HG03342 (cell line): Measurements from ENCODE around the gene PKNOX2.

Experiments
- ATAC-seq: cut with Tn5 transposase; IDR thresholded peaks from one replicate; pipeline ENCODE4 v1.9.1; 2021; ENCODE audit warnings: mild to moderate bottlenecking, moderate library complexity; ENCODE audit not compliant: unreplicated experiment

PKNOX2 gene

DNA sequence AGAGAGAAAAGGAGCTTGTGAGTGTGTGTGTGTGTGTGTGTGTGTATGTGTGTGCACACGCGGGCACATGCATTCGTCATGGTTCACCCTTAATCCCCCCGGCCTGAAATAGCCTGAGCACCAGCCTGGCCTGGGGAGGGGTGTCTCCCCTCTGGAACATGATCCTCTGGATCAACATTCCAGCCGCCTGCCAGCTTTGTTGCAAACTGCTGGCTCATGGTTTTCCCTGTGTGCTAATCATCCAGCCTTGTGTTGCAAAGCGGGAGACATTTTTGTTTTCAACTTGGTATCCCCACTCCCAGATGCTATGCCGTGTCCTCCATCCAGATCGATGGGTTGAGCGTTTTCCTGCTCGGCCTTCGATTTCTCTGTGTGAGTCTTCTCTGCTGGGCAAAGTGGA lies 237.2 kb downstream of the PKNOX2 start:
- no peak for ATAC-seq

DNA sequence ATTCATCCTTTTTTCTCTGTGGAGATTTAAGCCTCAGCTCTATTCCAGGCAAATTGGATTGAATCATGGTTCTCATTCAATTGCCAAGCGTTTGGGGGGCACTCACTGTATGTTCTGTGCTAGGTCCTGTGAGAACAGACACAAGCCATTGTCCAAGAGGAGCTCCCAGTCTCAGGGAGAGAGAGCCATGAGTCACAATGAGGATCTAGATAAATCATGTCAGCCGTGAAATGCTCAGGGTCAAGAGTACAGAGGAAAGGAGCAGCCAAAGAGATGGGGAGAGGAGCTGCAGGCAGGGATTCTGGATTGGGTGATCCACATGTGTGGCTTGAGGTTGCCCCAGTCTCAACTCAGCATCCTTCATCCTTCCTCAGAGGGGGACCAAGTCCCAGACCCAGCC lies 237.9 kb downstream of the PKNOX2 start:
- no peak for ATAC-seq

DNA sequence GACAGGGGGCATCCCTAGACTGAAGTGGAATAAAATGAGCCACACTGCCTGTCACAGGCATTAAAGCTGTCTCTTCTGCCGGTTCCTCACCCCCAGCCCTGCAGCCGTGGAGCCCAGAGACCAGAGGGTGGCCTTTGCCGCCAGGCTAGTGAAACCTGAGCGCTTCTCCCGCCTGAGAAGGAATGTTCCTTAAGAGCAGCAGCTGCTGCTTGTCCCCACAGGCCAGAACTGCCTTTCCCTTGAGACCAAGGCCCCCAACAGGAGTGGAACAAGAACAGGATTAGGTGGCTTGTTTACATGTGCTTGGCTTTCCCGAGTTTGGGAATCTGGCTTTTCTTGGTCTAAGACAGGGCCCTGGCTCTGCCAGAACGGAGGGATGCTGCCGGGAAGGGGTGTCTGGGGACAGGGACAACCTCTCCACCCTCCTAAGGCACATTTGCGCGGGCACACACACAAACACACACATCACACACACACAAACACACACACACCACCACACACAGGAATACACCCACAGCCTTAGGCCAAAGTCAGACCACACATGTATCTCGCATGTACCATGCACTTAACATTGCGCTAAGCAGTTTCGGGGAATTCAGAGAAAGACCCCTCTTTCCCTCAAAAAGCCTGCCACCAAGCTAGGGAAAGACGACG lies 239.7 kb downstream of the PKNOX2 start:
- ATAC-seq, result no peak

DNA sequence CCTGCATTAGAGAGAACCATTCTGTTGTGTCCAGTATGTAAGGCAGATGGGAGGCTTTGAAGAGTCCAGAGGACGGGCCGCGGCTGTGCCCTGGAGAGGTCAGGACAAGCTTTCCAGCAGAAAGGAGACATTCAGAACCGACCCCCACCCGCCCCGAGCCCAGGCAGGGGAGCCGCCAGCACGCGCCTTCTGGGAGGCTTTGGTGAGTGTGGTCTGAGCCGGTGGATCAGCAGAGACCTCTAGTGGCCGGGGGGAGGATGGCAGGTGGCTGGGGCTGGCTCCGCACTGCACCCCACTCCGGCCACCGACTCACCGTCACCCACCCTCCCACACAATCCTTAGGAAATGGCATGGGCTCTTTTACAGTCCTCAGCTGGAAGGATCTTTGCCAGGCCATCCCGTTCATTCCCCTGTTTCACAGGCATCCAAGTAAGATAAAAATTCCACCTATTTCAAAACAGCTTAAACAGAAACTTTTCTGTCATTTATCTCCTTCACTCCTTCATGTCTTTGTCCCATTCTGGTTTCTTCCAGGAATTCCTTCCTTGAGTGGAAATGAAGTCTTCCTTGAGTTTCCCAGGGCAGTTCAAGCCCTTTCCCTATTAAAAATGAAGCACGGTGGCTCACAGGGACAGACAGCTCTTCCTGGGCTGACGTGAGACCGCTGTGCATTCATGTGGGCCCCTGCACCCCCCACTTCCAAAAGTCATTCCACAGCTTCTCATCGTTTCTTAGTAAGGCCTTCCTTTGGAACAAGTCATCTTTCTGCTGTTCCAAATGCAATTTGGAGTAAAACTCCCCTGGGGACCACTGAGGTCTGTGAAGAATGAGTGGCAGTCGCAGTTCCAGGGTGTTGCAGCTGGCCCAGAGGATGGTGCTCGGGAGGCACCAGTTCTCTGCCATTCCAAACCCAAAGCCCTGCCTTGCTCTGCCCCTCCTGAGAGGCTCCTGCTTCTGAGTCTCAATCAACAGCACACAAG lies 240.6 kb downstream of the PKNOX2 start:
- ATAC-seq, result peak; percentile 91

DNA sequence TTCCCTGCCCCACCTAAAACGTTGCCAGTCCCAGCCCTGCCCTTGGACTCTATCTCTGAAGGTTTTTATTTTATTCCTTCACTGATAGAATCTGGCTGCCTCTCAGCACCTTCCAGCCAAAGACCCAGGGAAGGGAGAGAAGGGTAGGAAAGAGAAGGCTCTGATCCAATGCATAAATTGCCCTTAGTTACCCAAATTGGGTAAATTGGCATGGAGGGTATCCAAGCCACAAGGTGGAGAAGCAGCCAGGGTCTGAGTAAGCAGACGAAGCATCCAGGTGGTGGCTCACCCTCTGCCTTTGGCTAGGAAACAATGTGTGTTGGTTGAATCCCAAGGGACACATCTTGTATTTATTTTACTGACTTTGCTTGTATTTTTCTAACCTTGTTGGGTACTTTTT lies 242.5 kb downstream of the PKNOX2 start:
- no peak for ATAC-seq

DNA sequence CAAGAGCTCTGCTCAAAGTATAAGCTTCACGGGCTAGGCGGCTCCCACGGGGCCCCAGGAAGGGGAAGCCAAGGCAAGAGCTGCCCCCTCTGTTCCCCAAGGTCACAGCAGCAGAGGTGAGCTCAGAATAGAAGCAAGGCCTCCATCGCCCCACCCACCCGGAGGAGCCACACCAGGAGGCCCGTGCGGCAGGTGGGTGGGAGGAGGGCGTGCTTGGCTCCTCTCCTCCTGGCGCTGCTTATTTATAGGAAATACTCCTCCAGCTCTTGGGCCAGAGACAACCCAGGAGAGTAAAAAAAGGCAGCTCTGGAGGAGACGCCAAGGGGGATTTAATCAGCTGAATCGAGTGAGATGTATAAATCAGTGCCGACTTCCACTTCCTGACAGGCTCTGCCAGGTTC lies 243.8 kb downstream of the PKNOX2 start:
- no peak for ATAC-seq

DNA sequence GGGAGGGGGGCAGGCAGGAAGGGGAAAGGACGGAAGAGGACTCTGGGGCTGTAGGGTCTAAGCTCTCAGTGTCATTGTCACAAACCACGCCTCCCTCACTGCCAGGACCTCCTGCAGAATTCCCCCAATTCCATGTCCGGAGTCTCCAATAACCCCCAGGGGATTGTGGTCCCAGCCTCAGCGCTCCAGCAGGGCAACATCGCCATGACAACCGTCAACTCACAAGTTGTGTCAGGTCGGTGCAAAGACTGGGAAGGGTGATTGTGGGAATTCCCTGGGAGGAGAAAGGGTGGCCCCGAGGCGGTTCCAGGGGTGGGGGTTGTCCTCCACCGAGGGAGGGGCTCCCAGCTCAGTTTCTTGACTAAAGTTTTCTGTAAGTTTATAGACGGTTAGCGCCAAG lies 245.5 kb downstream of the PKNOX2 start:
- ATAC-seq, result no peak

DNA sequence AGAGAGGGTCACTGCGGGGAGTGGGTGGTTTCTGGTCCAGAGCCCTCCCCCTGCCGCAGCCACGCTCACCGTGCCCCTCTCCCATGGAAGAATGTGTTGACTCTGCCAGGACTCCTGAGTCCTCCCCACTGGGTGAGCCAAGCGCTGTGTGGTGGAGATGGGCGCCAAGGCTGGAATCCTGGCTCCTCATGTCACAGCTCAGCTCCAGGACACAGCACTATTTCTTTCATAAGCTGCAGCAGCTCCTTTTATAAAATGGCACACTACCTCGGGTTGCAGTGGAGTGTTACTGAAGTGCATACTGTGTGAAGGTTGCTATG lies 247.6 kb downstream of the PKNOX2 start:
- ATAC-seq, result no peak

DNA sequence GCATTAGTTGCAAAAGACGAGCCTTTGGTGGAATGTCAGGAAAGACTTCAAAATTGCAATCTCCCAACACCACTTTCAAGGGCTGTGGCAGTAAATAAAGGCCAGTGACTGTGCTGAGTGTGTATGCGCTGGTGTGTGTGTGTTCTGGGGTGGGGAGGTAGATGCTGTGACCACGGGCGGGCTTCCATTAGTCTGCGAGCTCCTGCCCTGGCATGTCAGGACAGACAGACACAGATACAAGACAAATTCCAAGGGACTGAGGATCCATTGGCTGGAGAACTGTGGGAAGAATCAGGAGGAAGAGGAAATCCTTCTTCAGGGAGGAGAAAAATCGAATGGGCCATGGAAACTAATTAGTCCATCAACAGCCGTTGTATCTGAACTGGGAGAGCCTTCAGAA lies 248.0 kb downstream of the PKNOX2 start:
- ATAC-seq, result no peak

DNA sequence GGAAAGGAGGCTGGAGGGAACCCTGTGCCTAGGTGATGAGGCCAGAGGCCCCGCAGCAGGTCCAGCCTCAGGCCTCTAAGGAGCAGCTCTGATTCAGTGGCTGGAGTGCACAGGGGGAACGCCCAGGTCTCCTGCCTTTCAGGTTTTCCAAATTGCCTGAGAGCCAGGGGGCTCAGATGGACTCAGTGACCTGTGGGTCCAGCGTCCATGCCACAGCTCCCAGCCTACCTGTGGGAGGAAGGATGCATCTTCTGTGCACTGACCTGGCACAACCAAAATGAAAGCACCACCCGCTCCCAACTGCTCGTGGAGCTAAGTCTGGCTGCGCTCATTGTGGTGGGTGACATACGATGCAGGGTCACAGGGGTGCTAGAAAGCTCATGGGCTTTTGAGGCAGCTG lies 248.7 kb downstream of the PKNOX2 start:
- no peak for ATAC-seq

DNA sequence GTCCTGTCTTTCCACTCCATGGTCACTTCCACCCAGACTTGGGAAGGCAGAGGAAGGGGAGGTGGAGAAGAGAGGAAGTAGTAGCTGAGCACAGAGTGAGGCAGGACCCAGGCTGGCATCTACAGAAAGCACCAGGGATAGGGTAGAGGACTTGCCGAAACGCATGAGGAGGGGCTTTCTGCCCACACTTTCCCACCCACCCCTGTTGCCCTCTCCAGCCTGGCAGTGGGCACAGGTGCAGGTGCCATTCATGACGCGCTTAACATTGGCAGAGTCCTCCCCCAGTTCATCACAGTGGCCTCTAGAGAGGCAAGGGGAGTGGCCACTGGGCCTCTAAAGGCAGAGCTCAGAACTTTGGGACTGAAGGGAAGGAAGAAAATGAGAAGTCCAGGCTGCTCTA lies 249.6 kb downstream of the PKNOX2 start:
- ATAC-seq, result no peak

DNA sequence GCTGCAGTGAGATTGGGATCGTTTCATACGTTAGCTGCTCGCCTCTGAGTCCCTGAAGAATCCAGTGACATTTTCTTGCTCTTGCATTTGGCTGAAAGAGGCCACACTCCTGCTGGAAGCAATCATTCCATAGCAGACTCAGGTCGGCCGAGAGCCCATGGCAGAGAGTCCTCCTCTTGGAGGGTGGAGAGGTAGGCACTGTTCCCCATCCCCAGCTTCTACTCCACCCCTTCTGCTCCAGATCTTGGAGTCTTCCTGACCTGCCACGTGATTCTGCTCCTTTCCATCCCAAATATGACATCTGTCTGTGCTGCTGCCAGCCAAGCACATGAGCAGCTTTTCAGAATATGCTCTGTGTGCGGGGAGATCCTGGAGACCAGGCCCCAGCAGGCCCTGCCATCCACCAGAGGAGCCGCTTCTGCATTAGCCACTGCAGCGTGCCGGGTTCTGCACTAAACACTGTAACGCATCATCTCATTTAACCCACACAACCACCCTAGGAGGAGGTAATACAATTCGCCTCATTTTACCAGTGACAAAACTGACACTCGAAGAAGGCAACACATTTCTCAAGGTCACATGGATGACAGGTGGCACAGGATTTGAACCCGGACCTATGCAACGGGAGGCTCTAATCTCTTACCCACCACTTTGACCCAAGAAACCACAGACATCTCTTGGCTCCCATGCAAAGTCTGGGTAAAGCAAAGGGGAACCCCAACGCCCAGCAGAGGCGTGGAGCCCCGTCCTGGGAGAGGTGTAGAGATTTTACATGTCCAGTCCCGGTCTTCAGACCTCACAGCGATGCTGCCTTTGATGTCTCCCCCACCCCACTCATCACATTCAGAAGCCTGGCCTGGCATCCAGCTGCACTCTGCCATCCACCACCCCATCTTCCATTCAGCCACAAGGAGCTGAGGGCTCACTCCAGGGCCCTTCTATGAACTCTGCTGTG lies 252.7 kb downstream of the PKNOX2 start:
- ATAC-seq, result no peak

DNA sequence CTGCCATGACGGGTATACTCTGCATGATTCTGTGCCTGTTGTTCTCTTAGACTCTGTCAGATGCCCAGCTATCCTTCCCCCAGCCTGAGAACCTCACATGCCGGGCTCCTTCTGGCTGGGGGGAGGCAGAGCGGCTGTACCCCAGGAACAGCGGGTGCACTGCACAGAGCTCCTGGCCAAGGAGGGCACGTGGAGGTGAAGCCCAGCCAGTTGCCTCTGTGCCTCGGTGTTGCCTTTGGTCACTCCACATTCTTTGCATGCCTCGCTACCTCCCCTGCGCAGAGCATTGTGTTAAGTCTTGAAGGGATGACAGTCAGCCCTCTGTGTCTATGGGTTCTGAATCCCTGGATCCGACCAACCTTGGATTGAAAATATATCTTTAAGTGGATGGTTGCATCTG lies 253.8 kb downstream of the PKNOX2 start:
- ATAC-seq, result no peak

DNA sequence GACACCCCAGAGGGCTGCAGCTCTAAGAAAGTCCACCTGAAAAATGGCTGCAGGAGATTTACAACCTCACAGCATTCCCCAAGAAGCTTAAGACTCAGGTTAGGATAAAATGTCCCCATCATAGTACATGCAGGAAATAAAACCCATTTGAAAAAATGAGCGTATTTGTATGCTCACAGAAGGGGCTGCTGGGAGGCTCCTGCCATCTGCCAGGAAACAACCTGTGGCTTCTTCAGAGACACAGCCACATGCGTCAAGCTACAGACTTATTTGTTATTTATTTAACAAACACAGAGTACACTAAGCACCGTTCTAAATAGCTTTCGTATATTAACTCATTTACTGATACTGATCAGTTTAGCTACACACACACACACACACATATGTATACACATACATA lies 258.1 kb downstream of the PKNOX2 start:
- no peak for ATAC-seq

DNA sequence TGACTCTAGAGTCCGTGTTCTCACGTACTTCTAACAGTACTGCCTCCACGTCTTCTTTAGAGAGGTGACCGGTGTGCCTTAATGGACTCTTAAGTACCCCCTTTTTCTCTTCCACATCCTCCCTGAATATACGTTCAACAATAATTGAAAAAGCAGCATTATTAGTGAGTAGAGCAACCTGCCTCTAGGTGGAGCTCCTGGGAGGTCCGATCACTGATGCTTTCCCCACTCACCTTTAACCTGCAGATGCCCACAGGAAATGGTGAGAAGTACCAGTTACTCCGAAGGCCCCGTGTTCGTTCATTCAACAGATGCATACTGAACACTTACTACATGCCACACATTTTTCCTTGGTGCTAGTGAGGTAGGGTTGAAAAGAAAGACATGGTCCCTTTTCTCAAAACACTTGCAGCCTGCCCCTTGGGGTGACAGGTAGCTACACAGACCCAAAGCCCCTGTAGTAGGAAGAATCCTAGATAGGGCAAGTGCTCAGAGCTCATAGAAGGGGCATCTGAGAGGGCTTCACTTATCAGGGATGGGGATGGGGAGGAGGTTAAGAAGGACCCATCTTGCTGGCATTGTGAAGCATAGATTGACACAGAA lies 258.8 kb downstream of the PKNOX2 start:
- no peak for ATAC-seq

DNA sequence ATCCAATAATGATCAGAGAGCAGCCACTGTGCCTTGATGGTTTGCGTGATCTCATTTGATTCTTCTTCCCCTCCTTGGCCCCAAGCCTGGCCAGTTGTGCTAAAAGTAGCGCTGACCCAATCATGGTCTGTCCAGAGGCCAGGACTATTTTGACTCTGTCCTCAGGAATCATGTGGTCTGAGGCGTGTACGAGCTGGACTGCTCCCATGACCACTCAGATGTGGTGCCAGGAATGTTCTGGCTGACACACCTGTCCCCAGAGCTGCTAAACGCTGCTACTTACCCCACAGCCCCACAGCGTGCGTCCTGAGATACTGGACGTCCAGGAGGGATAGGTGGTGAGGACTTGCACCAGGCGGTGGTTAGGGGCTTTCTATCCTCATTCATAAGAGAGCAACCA lies 261.1 kb downstream of the PKNOX2 start:
- no peak for ATAC-seq

DNA sequence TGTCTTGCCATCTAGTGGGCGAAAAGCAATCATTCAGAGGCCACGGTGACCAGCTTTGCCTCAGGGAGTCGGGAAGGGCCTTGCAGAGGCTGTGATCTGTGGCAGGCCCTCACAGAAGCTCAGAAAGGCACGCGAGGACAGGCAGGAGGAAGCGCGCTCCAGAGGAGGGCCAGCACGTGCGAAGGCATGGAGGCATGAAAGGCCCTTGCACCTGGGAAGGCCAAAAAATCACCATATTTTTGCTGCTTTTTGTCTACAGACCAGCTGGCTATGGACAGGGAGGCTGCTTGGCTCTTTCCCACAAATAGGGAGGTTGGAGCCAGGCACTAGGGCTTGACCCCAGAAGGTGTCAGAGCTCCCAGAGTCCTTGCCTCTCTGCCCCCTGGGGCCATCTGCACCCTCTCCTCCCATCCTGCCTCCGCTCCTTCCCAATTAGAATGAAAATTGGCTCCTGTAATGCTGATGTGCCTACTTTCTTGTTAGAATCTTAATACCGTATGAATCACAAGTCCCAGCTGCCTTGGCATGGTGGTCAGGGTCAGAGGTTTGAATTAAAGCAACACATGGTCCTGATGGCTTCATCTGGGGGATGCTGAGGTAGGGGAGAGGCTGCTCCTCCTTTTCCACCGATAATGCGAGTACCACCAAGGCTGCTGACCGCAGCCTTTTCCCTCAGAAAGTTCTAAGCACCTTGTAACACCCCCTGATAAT lies 262.4 kb downstream of the PKNOX2 start:
- ATAC-seq, result no peak

DNA sequence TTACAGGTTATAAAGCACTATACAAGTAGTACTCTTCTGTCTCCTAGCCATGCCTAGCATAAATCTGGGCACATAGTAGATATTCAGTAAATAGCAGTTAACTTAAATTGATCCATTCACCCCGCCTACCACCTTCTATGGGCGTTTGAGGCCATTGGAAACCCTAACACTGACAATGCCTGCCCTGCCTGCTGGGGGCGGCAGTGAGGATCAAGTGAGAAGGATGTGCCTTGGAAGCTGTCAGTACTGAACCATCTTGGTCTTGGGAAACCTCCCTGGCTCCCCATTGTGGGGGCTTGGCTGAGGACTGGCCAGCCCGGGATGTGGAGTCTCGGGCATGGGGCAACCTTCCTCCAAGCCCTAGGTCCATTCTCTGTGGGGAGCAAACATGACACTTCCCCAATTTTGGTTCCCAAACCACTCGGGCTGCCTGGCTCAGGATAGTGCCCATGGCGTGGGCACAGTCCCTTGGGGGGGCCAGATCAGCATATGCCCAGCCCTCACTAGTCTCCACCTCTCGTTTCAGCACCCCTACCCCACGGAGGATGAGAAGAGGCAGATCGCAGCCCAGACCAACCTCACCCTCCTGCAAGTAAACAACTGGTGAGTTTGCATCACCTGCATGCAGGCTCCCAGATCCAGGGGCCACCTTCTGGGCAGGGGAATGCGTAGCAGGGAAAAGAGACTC lies 264.1 kb downstream of the PKNOX2 start:
- no peak for ATAC-seq

DNA sequence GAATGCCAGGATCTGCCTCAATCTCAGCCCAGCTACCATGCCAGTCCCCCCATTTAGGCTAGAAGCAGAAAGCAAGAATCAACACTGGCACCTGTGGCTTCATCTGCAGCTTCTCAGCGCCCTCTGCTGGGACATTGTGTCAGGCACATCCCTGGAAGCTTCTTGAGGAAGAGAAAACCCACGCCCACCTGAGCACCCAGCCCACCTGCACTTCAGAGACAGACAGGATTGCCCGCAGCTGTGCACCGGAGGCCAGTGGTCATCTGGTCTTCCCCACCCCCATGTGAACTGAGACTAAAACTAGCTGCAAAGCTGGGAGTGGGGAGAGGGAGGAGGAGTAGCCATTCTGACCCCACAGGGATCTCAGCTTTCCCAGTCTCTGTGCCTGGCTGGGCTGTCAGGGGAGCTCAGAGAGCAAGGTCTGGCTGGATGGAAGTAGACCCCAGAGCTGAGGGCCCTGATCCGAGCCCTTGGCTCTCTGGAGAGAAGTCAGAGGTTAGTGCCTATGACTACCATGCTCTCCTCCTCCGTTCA lies 264.7 kb downstream of the PKNOX2 start:
- no peak for ATAC-seq
